HEK293 (cell line): ENCODE measurements around the gene VGLL4.
A peak's percentile ranks its signal among the peaks of the same experiment; 100 is the strongest.

Experiments
- CTCF ChIA-PET: fragments of 350-600 bp; formaldehyde crosslinking; extraction: SDS; loops from one replicate; lab custom pipeline; 2021; ENCODE audit warnings: antibody characterized with exemption; lab: Yijun Ruan, JAX
- POLR2A ChIA-PET: fragments of 300-600 bp; formaldehyde crosslinking; extraction: SDS; loops from one replicate; lab custom pipeline; 2020; ENCODE audit warnings: antibody characterized with exemption, inconsistent platforms; lab: Yijun Ruan, JAX
- H3K27ac ChIP-seq: fragments of 200-500 bp; sonication (Bioruptor generic); 2 replicates; pipeline ENCODE4 v1.5.1; 2014; ENCODE audit warnings: low read depth, low read length, control low read depth, inconsistent platforms; ENCODE audit errors: extremely low read depth
- H3K36me3 ChIP-seq, 2 experiments: fragments of 200-500 bp in 1 of 2; sonication (Bioruptor generic) in 1 of 2; 1 replicate in 1 of 2; 2 replicates in 1 of 2; pipeline ENCODE4 v1.5.1; 2014 to 2017; ENCODE audit warnings: inconsistent platforms in 2 of 2, low read length in 2 of 2; ENCODE audit not compliant: control insufficient read depth in 2 of 2, insufficient read depth in 1 of 2
- H3K4me1 ChIP-seq: fragments of 200-500 bp; sonication (Bioruptor generic); 2 replicates; pipeline ENCODE4 v1.5.1; 2014; ENCODE audit warnings: mild to moderate bottlenecking, low read length, inconsistent platforms; ENCODE audit not compliant: control insufficient read depth, insufficient read depth
- H3K4me3 ChIP-seq: 2 replicates; pipeline ENCODE4 v1.5.1; 2011; ENCODE audit warnings: low read depth, mild to moderate bottlenecking, control low read depth, low read length, moderate library complexity
- H3K9me3 ChIP-seq: fragments of 200-500 bp; sonication (Bioruptor generic); 2 replicates; pipeline ENCODE4 v1.5.1; 2014; ENCODE audit warnings: low read depth, low read length, inconsistent platforms; ENCODE audit not compliant: control insufficient read depth, insufficient read depth
- BCL11A ChIP-seq: fragments of 450-650 bp; formaldehyde crosslinking; IDR thresholded peaks from 2 replicates; pipeline ENCODE4 v1.5.1; 2016; ENCODE audit warnings: low read depth, missing biosample characterization, missing genetic modification characterization
- IKZF3 ChIP-seq: fragments of 450-650 bp; IDR thresholded peaks from 2 replicates; pipeline ENCODE4 v1.5.0; 2018; ENCODE audit warnings: missing biosample characterization, mild to moderate bottlenecking, missing genetic modification characterization, moderate library complexity
- TCF7L2 ChIP-seq: IDR thresholded peaks from 2 replicates; pipeline ENCODE4 v1.6.1; 2011; ENCODE audit warnings: low read depth, mild to moderate bottlenecking, inconsistent platforms, low read length, moderate library complexity, borderline replicate concordance
- TRIM28 ChIP-seq: IDR thresholded peaks from 2 replicates; pipeline ENCODE4 v1.6.1; 2011; ENCODE audit warnings: low read length, control low read depth, borderline replicate concordance
- YY1 ChIP-seq: fragments of 450-650 bp; formaldehyde crosslinking; IDR thresholded peaks from 2 replicates; pipeline ENCODE4 v1.5.1; 2018; ENCODE audit warnings: missing biosample characterization, missing genetic modification characterization
- ZBTB17 ChIP-seq: fragments of 450-650 bp; formaldehyde crosslinking; IDR thresholded peaks from 2 replicates; pipeline ENCODE4 v1.5.1; 2016; ENCODE audit warnings: missing biosample characterization, missing genetic modification characterization
- ZBTB44 ChIP-seq: fragments of 450-650 bp; IDR thresholded peaks from 2 replicates; pipeline ENCODE4 v1.5.1; 2018; ENCODE audit warnings: missing biosample characterization, mild to moderate bottlenecking, missing genetic modification characterization
- ZBTB48 ChIP-seq: fragments of 450-650 bp; formaldehyde crosslinking; IDR thresholded peaks from 2 replicates; pipeline ENCODE4 v1.5.1; 2016; ENCODE audit warnings: missing biosample characterization, missing genetic modification characterization
- ZEB2 ChIP-seq: fragments of 450-650 bp; formaldehyde crosslinking; IDR thresholded peaks from 2 replicates; pipeline ENCODE4 v1.5.1; 2016; ENCODE audit warnings: missing biosample characterization, missing genetic modification characterization
- ZFHX2 ChIP-seq: fragments of 450-650 bp; formaldehyde crosslinking; conservative IDR thresholded peaks from 2 replicates; pipeline ENCODE4 v1.5.1; 2016; ENCODE audit warnings: missing biosample characterization, missing genetic modification characterization
- ZFP41 ChIP-seq: fragments of 450-650 bp; formaldehyde crosslinking; IDR thresholded peaks from 2 replicates; pipeline ENCODE4 v1.5.1; 2016; ENCODE audit warnings: missing biosample characterization, missing genetic modification characterization, borderline replicate concordance
- ZNF114 ChIP-seq: fragments of 450-650 bp; formaldehyde crosslinking; IDR thresholded peaks from 2 replicates; pipeline ENCODE4 v1.5.0; 2017; ENCODE audit warnings: missing biosample characterization, missing genetic modification characterization
- ZNF133 ChIP-seq: fragments of 450-650 bp; formaldehyde crosslinking; IDR thresholded peaks from 2 replicates; pipeline ENCODE4 v1.5.1; 2016; ENCODE audit warnings: missing biosample characterization, missing genetic modification characterization
- ZNF18 ChIP-seq: fragments of 450-650 bp; formaldehyde crosslinking; IDR thresholded peaks from 2 replicates; pipeline ENCODE4 v1.5.1; 2016; ENCODE audit warnings: missing biosample characterization, missing genetic modification characterization
- ZNF184 ChIP-seq: fragments of 450-650 bp; IDR thresholded peaks from 2 replicates; pipeline ENCODE4 v1.5.1; 2018; ENCODE audit warnings: missing biosample characterization, mild to moderate bottlenecking, missing genetic modification characterization
- ZNF2 ChIP-seq: fragments of 450-650 bp; formaldehyde crosslinking; IDR thresholded peaks from 2 replicates; pipeline ENCODE4 v1.5.1; 2016; ENCODE audit warnings: missing biosample characterization, missing genetic modification characterization
- ZNF239 ChIP-seq: fragments of 450-650 bp; formaldehyde crosslinking; IDR thresholded peaks from 2 replicates; pipeline ENCODE4 v1.5.1; 2016; ENCODE audit warnings: missing biosample characterization, missing genetic modification characterization
- ZNF26 ChIP-seq: fragments of 450-650 bp; formaldehyde crosslinking; IDR thresholded peaks from 2 replicates; pipeline ENCODE4 v1.5.1; 2016; ENCODE audit warnings: missing biosample characterization, missing genetic modification characterization
- ZNF266 ChIP-seq: fragments of 450-650 bp; formaldehyde crosslinking; IDR thresholded peaks from 2 replicates; pipeline ENCODE4 v1.5.1; 2016; ENCODE audit warnings: missing biosample characterization, missing genetic modification characterization, low read depth
- ZNF274 ChIP-seq, 2 experiments: fragments of 200-500 bp in 1 of 2; fragments of 450-650 bp in 1 of 2; sonication (Bioruptor generic) in 1 of 2; formaldehyde crosslinking in 1 of 2; IDR thresholded peaks; 2 replicates each; pipeline versions ENCODE4 v1.5.1 to v1.6.1; 2014 to 2016; ENCODE audit warnings: borderline replicate concordance in 1 of 2, inconsistent platforms in 1 of 2, low read length in 1 of 2, missing biosample characterization in 1 of 2, missing genetic modification characterization in 1 of 2
- ZNF292 ChIP-seq: fragments of 450-650 bp; formaldehyde crosslinking; IDR thresholded peaks from 2 replicates; pipeline ENCODE4 v1.5.1; 2016; ENCODE audit warnings: low read depth, missing biosample characterization, missing genetic modification characterization, borderline replicate concordance
- ZNF335 ChIP-seq: fragments of 450-650 bp; formaldehyde crosslinking; conservative IDR thresholded peaks from 2 replicates; pipeline ENCODE4 v1.5.1; 2016; ENCODE audit warnings: missing biosample characterization, missing genetic modification characterization
- ZNF37A ChIP-seq: fragments of 450-650 bp; IDR thresholded peaks from 2 replicates; pipeline ENCODE4 v1.5.1; 2018; ENCODE audit warnings: missing biosample characterization, missing genetic modification characterization
- ZNF398 ChIP-seq: fragments of 450-650 bp; formaldehyde crosslinking; IDR thresholded peaks from 2 replicates; pipeline ENCODE4 v1.5.1; 2017; ENCODE audit warnings: missing biosample characterization, missing genetic modification characterization
- ZNF423 ChIP-seq: fragments of 450-650 bp; formaldehyde crosslinking; IDR thresholded peaks from 2 replicates; pipeline ENCODE4 v1.5.1; 2016; ENCODE audit warnings: missing biosample characterization, missing genetic modification characterization
- ZNF433 ChIP-seq: fragments of 450-650 bp; formaldehyde crosslinking; IDR thresholded peaks from 2 replicates; pipeline ENCODE4 v1.5.1; 2016; ENCODE audit warnings: missing biosample characterization, missing genetic modification characterization, low read depth
- ZNF530 ChIP-seq: fragments of 450-650 bp; formaldehyde crosslinking; IDR thresholded peaks from 2 replicates; pipeline ENCODE4 v1.5.1; 2016; ENCODE audit warnings: low read depth, missing biosample characterization, missing genetic modification characterization
- ZNF624 ChIP-seq: fragments of 450-650 bp; formaldehyde crosslinking; IDR thresholded peaks from 2 replicates; pipeline ENCODE4 v1.5.1; 2017; ENCODE audit warnings: missing biosample characterization, missing genetic modification characterization
- ZNF664 ChIP-seq: fragments of 450-650 bp; formaldehyde crosslinking; IDR thresholded peaks from 2 replicates; pipeline ENCODE4 v1.5.1; 2016; ENCODE audit warnings: missing biosample characterization, missing genetic modification characterization
- ZNF776 ChIP-seq: fragments of 450-650 bp; formaldehyde crosslinking; IDR thresholded peaks from 2 replicates; pipeline ENCODE4 v1.5.0; 2017; ENCODE audit warnings: missing biosample characterization, missing genetic modification characterization, borderline replicate concordance
- ZNF777 ChIP-seq: fragments of 450-650 bp; formaldehyde crosslinking; IDR thresholded peaks from 2 replicates; pipeline ENCODE4 v1.5.1; 2017; ENCODE audit warnings: missing biosample characterization, missing genetic modification characterization, borderline replicate concordance
- ZNF791 ChIP-seq: fragments of 450-650 bp; formaldehyde crosslinking; IDR thresholded peaks from 2 replicates; pipeline ENCODE4 v1.5.1; 2016; ENCODE audit warnings: missing biosample characterization, missing genetic modification characterization

VGLL4 gene

GRCh38 chr3:11509173-11510000, 134.3 kb downstream of the VGLL4 start:
- H3K27ac ChIP-seq, result peak overlapping the region; percentile 90
- CTCF ChIA-PET, result interaction anchor here (0.5 to 1.1 kb wide), 5 partner anchors 23 to 353 kb away, joined by 3 to 7 read pairs (median 4); no protein-coding TSS in a partner anchor
- no peaks in the 10 kb centered on the region for H3K9me3 ChIP-seq
- no peak overlapping the region for H3K4me3 ChIP-seq
- peaks cover 26% of the 10 kb centered on the region for H3K4me1 ChIP-seq
- H3K36me3 ChIP-seq, result no peaks in the 10 kb centered on the region
- POLR2A ChIA-PET, result interaction anchor here (1.1 to 1.4 kb wide), 2 partner anchors 25 to 72 kb away, joined by 3 read pairs; no protein-coding TSS in a partner anchor
- peak; percentile 65 for TF ChIP-seq BCL11A
- TF ChIP-seq ZNF624 (tag by site-specific recombination), result no peak
- no peak for TF ChIP-seq ZNF530 (tag by site-specific recombination)
- no peak for TF ChIP-seq ZNF114
- TF ChIP-seq ZNF664 (tag by site-specific recombination), result no peak
- TF ChIP-seq ZBTB48 (tag by site-specific recombination), result no peak; the same call in 1 of the 2 replicates
- no peak for TF ChIP-seq ZNF37A (tag by site-specific recombination)
- no peak for TF ChIP-seq ZNF26 (tag by site-specific recombination)
- TF ChIP-seq ZNF239 (tag by site-specific recombination), result no peak
- TF ChIP-seq ZNF2, result peak; percentile 91
- no peak for TF ChIP-seq ZNF777
- TF ChIP-seq YY1 (tag by site-specific recombination), result peak; percentile 15; the same call in 1 of the 2 replicates
- TF ChIP-seq ZNF292 (tag by site-specific recombination), result no peak
- no peak for TF ChIP-seq ZNF274 (IDR thresholded peaks at IDR 0.05; ENCODE audit: low read length)
- no peak for TF ChIP-seq ZNF274 (tag by site-specific recombination; IDR thresholded peaks at IDR 0.05; ENCODE audit: borderline replicate concordance)
- peak; percentile 80 for TF ChIP-seq ZNF335 (tag by site-specific recombination)
- no peak for TF ChIP-seq ZFHX2 (tag by site-specific recombination)
- TF ChIP-seq ZNF266 (tag by site-specific recombination), result no peak
- TF ChIP-seq ZNF776 (tag by site-specific recombination), result no peak
- peak; percentile 75; the same call in 1 of the 2 replicates for TF ChIP-seq ZNF18 (tag by site-specific recombination)
- TF ChIP-seq ZNF791 (tag by site-specific recombination), result no peak
- TF ChIP-seq ZBTB44 (tag by site-specific recombination), result peak; percentile 98
- no peak for TF ChIP-seq ZNF133 (tag by site-specific recombination)
- TF ChIP-seq ZNF423 (tag by site-specific recombination), result no peak
- no peak for TF ChIP-seq TRIM28
- no peak; the same call in 1 of the 2 replicates for TF ChIP-seq ZNF184
- TF ChIP-seq ZBTB17, result peak; percentile 60
- peak; percentile 99 for TF ChIP-seq ZEB2 (tag by site-specific recombination)
- no peak; the same call in none of the 2 replicates for TF ChIP-seq ZNF398
- peak; percentile 8; the same call in 1 of the 2 replicates for TF ChIP-seq TCF7L2
- peak; percentile 65; the same call in 1 of the 2 replicates for TF ChIP-seq IKZF3
- no peak for TF ChIP-seq ZFP41
- TF ChIP-seq ZNF433 (tag by site-specific recombination), result no peak
